Endothelial cell of umbilical vein (primary cell): ENCODE measurements around the gene RAPGEF4. TPM values are rescaled to one million over a fixed set of nuclear protein-coding genes. Genes with fewer than 3 reads are reported as not detected.

Experiments used
- BruUV-seq: library from RNA; stranded (reverse); fragments of 400-500 nt; replicated peaks from 2 replicates; lab custom pipeline; 2021; lab: Mats Ljungman, UMichigan
- CTCF ChIA-PET: fragments of 300-600, 350-600 bp; sonication (Branson Sonifier 250); formaldehyde crosslinking; loops from one replicate; lab custom pipeline; 2021; ENCODE audit warnings: antibody characterized with exemption, inconsistent platforms; lab: Charles Lee
- POLR2A ChIA-PET: fragments of 300-600, 350-600 bp; sonication (Branson Sonifier 250); formaldehyde crosslinking; loops from one replicate; lab custom pipeline; 2021; ENCODE audit warnings: antibody characterized with exemption, inconsistent platforms; lab: Charles Lee
- DNase-seq: peaks from one replicate; pipeline ENCODE4 v3.0.0-alpha.2; 2011; ENCODE audit warnings: low read depth, low spot score
- FAIRE-seq: peaks from 2 replicates; lab custom pipeline; 2011; peaks lifted over from hg19 to GRCh38; lab: Jason Lieb, UNC
- H2AFZ ChIP-seq: 2 replicates; pipeline ENCODE4 v1.6.0; 2012; ENCODE audit warnings: low read depth, low read length, control low read depth, inconsistent platforms
- H3K27ac ChIP-seq: 2 replicates; pipeline ENCODE4 v1.5.1; 2011; ENCODE audit warnings: low read depth, mild to moderate bottlenecking, control low read depth, low read length, moderate library complexity; ENCODE audit not compliant: insufficient read depth
- H3K27me3 ChIP-seq, 2 experiments: 2 replicates each; pipeline versions ENCODE4 v1.6.0 to v1.6.1; 2011; ENCODE audit warnings: low read length in 2 of 2, mixed read lengths in 1 of 2; ENCODE audit not compliant: control insufficient read depth in 2 of 2, insufficient read depth in 2 of 2
- H3K36me3 ChIP-seq, 2 experiments: 2 replicates in 1 of 2; 3 replicates in 1 of 2; pipeline ENCODE4 v1.5.1; 2011; ENCODE audit warnings: low read length in 2 of 2, mild to moderate bottlenecking in 1 of 2, moderate library complexity in 1 of 2; ENCODE audit not compliant: control insufficient read depth in 2 of 2, insufficient read depth in 2 of 2; ENCODE audit errors: extremely low read depth in 1 of 2
- H3K4me1 ChIP-seq: 3 replicates; pipeline ENCODE4 v1.5.1; 2011; ENCODE audit warnings: mild to moderate bottlenecking, low read length; ENCODE audit not compliant: control insufficient read depth, insufficient read depth; ENCODE audit errors: extremely low read depth
- H3K4me2 ChIP-seq: 2 replicates; pipeline ENCODE4 v1.6.1; 2011; ENCODE audit warnings: low read length, control low read depth, mixed read lengths; ENCODE audit not compliant: insufficient read depth
- H3K4me3 ChIP-seq, 3 experiments: fragments of 200-600 bp in 1 of 3; sonication (generic), shearing (Covaris generic) in 1 of 3; replicated peaks in 1 of 3; 2 replicates each; pipeline ENCODE4 v1.5.1; 2011 to 2016; ENCODE audit warnings: control low read depth in 3 of 3, low read length in 3 of 3, mild to moderate bottlenecking in 2 of 3, inconsistent platforms in 1 of 3, low read depth in 1 of 3, moderate library complexity in 1 of 3; ENCODE audit not compliant: insufficient read depth in 1 of 3
- H3K79me2 ChIP-seq: 2 replicates; pipeline ENCODE4 v1.6.0; 2012; ENCODE audit warnings: low read length, inconsistent platforms; ENCODE audit not compliant: control insufficient read depth, insufficient read depth
- H3K9ac ChIP-seq: replicated peaks from 2 replicates; pipeline ENCODE3; 2011; ENCODE audit warnings: low read length, control low read depth; ENCODE audit not compliant: insufficient read depth; ENCODE audit errors: extremely low read depth
- H3K9me1 ChIP-seq: replicated peaks from 3 replicates; pipeline ENCODE4 v1.6.0; 2011; ENCODE audit warnings: mild to moderate bottlenecking, low read length; ENCODE audit not compliant: control insufficient read depth, insufficient read depth; ENCODE audit errors: extremely low read depth
- H3K9me3 ChIP-seq: replicated peaks from 2 replicates; pipeline ENCODE4 v1.5.1; 2012; ENCODE audit warnings: low read length, inconsistent platforms; ENCODE audit not compliant: control insufficient read depth, insufficient read depth
- H4K20me1 ChIP-seq: replicated peaks from 2 replicates; pipeline ENCODE3; 2011; ENCODE audit warnings: mild to moderate bottlenecking, low read length; ENCODE audit not compliant: control insufficient read depth, insufficient read depth; ENCODE audit errors: extremely low read depth
- CTCF ChIP-seq, 2 donors: IDR thresholded peaks; 1 replicate in 1 of 2; 2 replicates in 1 of 2; pipeline ENCODE4 v1.5.1; 2011; ENCODE audit warnings: low read length in 2 of 2, mild to moderate bottlenecking in 2 of 2, moderate library complexity in 2 of 2, control low read depth in 1 of 2, inconsistent platforms in 1 of 2, low read depth in 1 of 2; ENCODE audit not compliant: insufficient read depth in 1 of 2; ENCODE audit errors: extremely low read depth in 1 of 2
- EZH2 ChIP-seq: IDR thresholded peaks from 2 replicates; pipeline ENCODE4 v1.6.1; 2012; ENCODE audit warnings: borderline replicate concordance, low read depth, mild to moderate bottlenecking, moderate library complexity, low read length, inconsistent platforms; ENCODE audit not compliant: severe bottlenecking
- FOS ChIP-seq: IDR thresholded peaks from 2 replicates; pipeline ENCODE4 v1.6.1; 2011; ENCODE audit warnings: mild to moderate bottlenecking, low read length, moderate library complexity, borderline replicate concordance; ENCODE audit not compliant: insufficient read depth
- GATA2 ChIP-seq: IDR thresholded peaks from 2 replicates; pipeline ENCODE4 v1.7.0; 2011; ENCODE audit warnings: low read depth, mild to moderate bottlenecking, moderate library complexity, mixed read lengths, low read length; ENCODE audit not compliant: insufficient read length, insufficient read depth
- JUN ChIP-seq: IDR thresholded peaks from 2 replicates; pipeline ENCODE4 v1.6.1; 2011; ENCODE audit warnings: borderline replicate concordance, low read depth; ENCODE audit not compliant: insufficient read length, insufficient read depth
- MAX ChIP-seq: IDR thresholded peaks from 2 replicates; pipeline ENCODE4 v1.6.1; 2011; ENCODE audit not compliant: insufficient read depth, insufficient read length
- MYC ChIP-seq: IDR thresholded peaks from one replicate; pipeline ENCODE4 v1.6.1; 2011; ENCODE audit warnings: mild to moderate bottlenecking, low read depth, low read length
- POLR2A ChIP-seq: IDR thresholded peaks from 2 replicates; pipeline ENCODE4 v1.6.1; 2012; ENCODE audit warnings: low read depth, mild to moderate bottlenecking, control low read depth, low read length
- POLR2AphosphoS5 ChIP-seq: IDR thresholded peaks from 2 replicates; pipeline ENCODE4 v1.6.1; 2012; ENCODE audit warnings: low read depth, mild to moderate bottlenecking, control low read depth, low read length, moderate library complexity; ENCODE audit not compliant: insufficient read depth
- dilution Hi-C: fragments of 300-500 bp; cut with MboI; formaldehyde crosslinking; loops from one replicate; pipeline ENCODE4 v1.15.0; 2019; ENCODE audit warnings: low sequenced_read_pairs; ENCODE audit not compliant: extremely low pct_ligation_motif_present
- intact Hi-C: fragments of 100-400 bp; cut with micrococcal nuclease; formaldehyde crosslinking; loops from one replicate; pipeline ENCODE4 v1.10.0; 2022
- polyA plus RNA-seq, 4 experiments: library from polyadenylated mRNA; depleted of rRNA in 3 of 4; stranded (reverse) in 3 of 4; unstranded in 1 of 4; fragments of >200 nt; gene quantifications; 2 replicates each; pipeline versions ENCODE4 v1.2.1 to v1.2.3, GENCODE V29; 2011 to 2012; ENCODE audit warnings: missing spikeins in 1 of 4
- total RNA-seq: library from RNA; stranded (reverse); gene quantifications from 2 replicates; pipeline ENCODE4 v1.2.3, GENCODE V29; 2021

RAPGEF4 gene
- total and polyA plus RNA-seq, 2 donors (not counting 3 experiments of a cell fraction or from before 2014, with no cell fraction given) = 7.2 to 9.2 TPM

GRCh38 chr2:172930871-172931255 is 195.2 kb downstream of the RAPGEF4 start:
- H3K9me3 ChIP-seq = no peaks in the 10 kb centered on the region
- H3K36me3 ChIP-seq = no peaks in the 10 kb centered on the region
- H3K27me3 ChIP-seq = no peaks in the 10 kb centered on the region
- no peaks in the 10 kb centered on the region for H3K79me2 ChIP-seq
- BruUV-seq = no TSS peak
- peaks cover 39% of the 10 kb centered on the region for H3K4me1 ChIP-seq
- FAIRE-seq (no peak), DNase-seq (peak; percentile 50)
- peak overlapping the region; percentile 94 for H3K27ac ChIP-seq
- no peaks in the 10 kb centered on the region for H4K20me1 ChIP-seq
- intact Hi-C loops (loop anchor here (1.0 kb wide), 2 partner anchors 32 to 95 kb away; no protein-coding TSS in a partner anchor), dilution Hi-C loops (no loop called here)
- POLR2A ChIA-PET = no interaction called here
- TF ChIP-seq CTCF (IDR thresholded peaks at IDR 0.05; ENCODE audit: extremely low read depth in 1 of 2, insufficient read depth in 1 of 2, low read depth in 1 of 2, low read length in 2 of 2) (no peak), EZH2 (no peak), POLR2AphosphoS5 (no peak), GATA2 (no peak), MAX (no peak), JUN (no peak), FOS (no peak), POLR2A (no peak), MYC (no peak)
- H3K4me2 ChIP-seq = peak overlapping the region; percentile 96
- peak overlapping the region; percentile 53 for H2AFZ ChIP-seq
- H3K4me3 ChIP-seq = peak overlapping the region in 1 of 3 experiments; percentile 27
- H3K9me1 ChIP-seq = no peaks in the 10 kb centered on the region
- peak overlapping the region; percentile 73 for H3K9ac ChIP-seq
- CTCF ChIA-PET = interaction anchor here (0.7 to 4.6 kb wide), 41 partner anchors 8 to 1414 kb away, joined by 3 to 280 read pairs (median 6); no protein-coding TSS in a partner anchor
